HEK293 (cell line): Measurements from ENCODE around the gene ZACN.

Experiments used
- BCL11A ChIP-seq: fragments of 450-650 bp; formaldehyde crosslinking; IDR thresholded peaks from 2 replicates; pipeline ENCODE4 v1.5.1; 2016; ENCODE audit warnings: low read depth, missing biosample characterization, missing genetic modification characterization
- EGR2 ChIP-seq: fragments of 450-650 bp; formaldehyde crosslinking; IDR thresholded peaks from 2 replicates; pipeline ENCODE4 v1.5.1; 2016; ENCODE audit warnings: low read depth, missing biosample characterization, missing genetic modification characterization
- ELK4 ChIP-seq: IDR thresholded peaks from 2 replicates; pipeline ENCODE4 v1.6.1; 2011; ENCODE audit warnings: mild to moderate bottlenecking, low read depth, low read length, borderline replicate concordance
- GLI4 ChIP-seq: fragments of 450-650 bp; formaldehyde crosslinking; IDR thresholded peaks from 2 replicates; pipeline ENCODE4 v1.5.1; 2016; ENCODE audit warnings: missing biosample characterization, missing genetic modification characterization
- HOXD13 ChIP-seq: sonication (generic); formaldehyde crosslinking; IDR thresholded peaks from 2 replicates; pipeline ENCODE4 v1.8.0; 2022; ENCODE audit warnings: missing genetic modification reagents, borderline replicate concordance
- OVOL3 ChIP-seq: fragments of 450-650 bp; formaldehyde crosslinking; IDR thresholded peaks from 2 replicates; pipeline ENCODE4 v1.5.1; 2016; ENCODE audit warnings: missing biosample characterization, missing genetic modification characterization
- SP2 ChIP-seq: fragments of 450-650 bp; formaldehyde crosslinking; IDR thresholded peaks from 2 replicates; pipeline ENCODE4 v1.5.1; 2016; ENCODE audit warnings: missing biosample characterization, missing genetic modification characterization
- ZBTB20 ChIP-seq: fragments of 450-650 bp; formaldehyde crosslinking; IDR thresholded peaks from 2 replicates; pipeline ENCODE4 v1.5.1; 2016; ENCODE audit warnings: missing biosample characterization, missing genetic modification characterization
- ZFP69B ChIP-seq: fragments of 450-650 bp; formaldehyde crosslinking; IDR thresholded peaks from 2 replicates; pipeline ENCODE4 v1.5.1; 2016; ENCODE audit warnings: missing biosample characterization, missing genetic modification characterization
- ZNF174 ChIP-seq: fragments of 450-650 bp; formaldehyde crosslinking; IDR thresholded peaks from 2 replicates; pipeline ENCODE4 v1.5.0; 2017; ENCODE audit warnings: missing biosample characterization, mild to moderate bottlenecking, missing genetic modification characterization
- ZNF214 ChIP-seq: fragments of 450-650 bp; formaldehyde crosslinking; IDR thresholded peaks from 2 replicates; pipeline ENCODE4 v1.5.1; 2017; ENCODE audit warnings: missing biosample characterization, mild to moderate bottlenecking, missing genetic modification characterization, borderline replicate concordance
- ZNF239 ChIP-seq: fragments of 450-650 bp; formaldehyde crosslinking; IDR thresholded peaks from 2 replicates; pipeline ENCODE4 v1.5.1; 2016; ENCODE audit warnings: missing biosample characterization, missing genetic modification characterization
- ZNF274 ChIP-seq, 2 experiments: fragments of 200-500 bp in 1 of 2; fragments of 450-650 bp in 1 of 2; sonication (Bioruptor generic) in 1 of 2; formaldehyde crosslinking in 1 of 2; IDR thresholded peaks; 2 replicates each; pipeline versions ENCODE4 v1.5.1 to v1.6.1; 2014 to 2016; ENCODE audit warnings: borderline replicate concordance in 1 of 2, inconsistent platforms in 1 of 2, low read length in 1 of 2, missing biosample characterization in 1 of 2, missing genetic modification characterization in 1 of 2
- ZNF311 ChIP-seq: fragments of 450-650 bp; formaldehyde crosslinking; IDR thresholded peaks from 2 replicates; pipeline ENCODE4 v1.5.1; 2017; ENCODE audit warnings: missing biosample characterization, missing genetic modification characterization, borderline replicate concordance
- ZNF354C ChIP-seq: fragments of 450-650 bp; formaldehyde crosslinking; IDR thresholded peaks from 2 replicates; pipeline ENCODE4 v1.5.1; 2016; ENCODE audit warnings: missing biosample characterization, missing genetic modification characterization, low read depth, borderline replicate concordance
- ZNF362 ChIP-seq: fragments of 450-650 bp; formaldehyde crosslinking; IDR thresholded peaks from 2 replicates; pipeline ENCODE4 v1.5.1; 2016; ENCODE audit warnings: missing biosample characterization, missing genetic modification characterization
- ZNF391 ChIP-seq: fragments of 450-650 bp; formaldehyde crosslinking; IDR thresholded peaks from 2 replicates; pipeline ENCODE4 v1.5.1; 2016; ENCODE audit warnings: low read depth, missing biosample characterization, missing genetic modification characterization, borderline replicate concordance
- ZNF433 ChIP-seq: fragments of 450-650 bp; formaldehyde crosslinking; IDR thresholded peaks from 2 replicates; pipeline ENCODE4 v1.5.1; 2016; ENCODE audit warnings: missing biosample characterization, missing genetic modification characterization, low read depth
- ZNF488 ChIP-seq: fragments of 450-650 bp; formaldehyde crosslinking; IDR thresholded peaks from 2 replicates; pipeline ENCODE4 v1.5.1; 2016; ENCODE audit warnings: missing biosample characterization, missing genetic modification characterization
- ZNF585B ChIP-seq: fragments of 450-650 bp; formaldehyde crosslinking; IDR thresholded peaks from 2 replicates; pipeline ENCODE4 v1.5.1; 2016; ENCODE audit warnings: missing biosample characterization, missing genetic modification characterization
- ZNF600 ChIP-seq: fragments of 450-650 bp; formaldehyde crosslinking; IDR thresholded peaks from 2 replicates; pipeline ENCODE4 v1.5.1; 2016; ENCODE audit warnings: missing biosample characterization, missing genetic modification characterization
- ZNF660 ChIP-seq: fragments of 450-650 bp; IDR thresholded peaks from 2 replicates; pipeline ENCODE4 v1.5.1; 2018; ENCODE audit warnings: missing biosample characterization, mild to moderate bottlenecking, missing genetic modification characterization
- TF ChIP-seq, protein P1 (sequence below): fragments of 450-650 bp; formaldehyde crosslinking; IDR thresholded peaks from 2 replicates; pipeline ENCODE4 v1.5.1; 2016; ENCODE audit warnings: missing biosample characterization, missing genetic modification characterization
- TF ChIP-seq, protein P2 (sequence below): fragments of 450-650 bp; IDR thresholded peaks from 2 replicates; pipeline ENCODE4 v1.5.1; 2018; ENCODE audit warnings: missing biosample characterization, missing genetic modification characterization
- TF ChIP-seq, protein P3 (sequence below): fragments of 450-650 bp; formaldehyde crosslinking; conservative IDR thresholded peaks from 2 replicates; pipeline ENCODE4 v1.5.1; 2016; ENCODE audit warnings: low read depth, missing biosample characterization, missing genetic modification characterization

The ZACN gene

GRCh38 chr17:76072148-76072858 lies 6.7 kb upstream of the ZACN start, which contains the start of gene SRP68 (continued):
- TF ChIP-seq ZFP69B (tag by site-specific recombination), result peak; percentile 36; the same call in 1 of the 2 replicates
- peak; percentile 99 for TF ChIP-seq ZNF600 (tag by site-specific recombination)
- TF ChIP-seq ELK4, result no peak
- peak; percentile 89 for TF ChIP-seq SP2 (tag by site-specific recombination)
- no peak for TF ChIP-seq ZNF239 (tag by site-specific recombination)
- TF ChIP-seq HOXD13 (CRISPR knock-in tag), result no peak
- no peak for TF ChIP-seq ZNF214
- TF ChIP-seq ZBTB20 (tag by site-specific recombination), result peak; percentile 40; the same call in 1 of the 2 replicates
- no peak for TF ChIP-seq OVOL3 (tag by site-specific recombination)
- TF ChIP-seq EGR2 (tag by site-specific recombination), result peak; percentile 32; the same call in 1 of the 2 replicates
- TF ChIP-seq ZNF433 (tag by site-specific recombination), result no peak
- TF ChIP-seq, protein P1, sequence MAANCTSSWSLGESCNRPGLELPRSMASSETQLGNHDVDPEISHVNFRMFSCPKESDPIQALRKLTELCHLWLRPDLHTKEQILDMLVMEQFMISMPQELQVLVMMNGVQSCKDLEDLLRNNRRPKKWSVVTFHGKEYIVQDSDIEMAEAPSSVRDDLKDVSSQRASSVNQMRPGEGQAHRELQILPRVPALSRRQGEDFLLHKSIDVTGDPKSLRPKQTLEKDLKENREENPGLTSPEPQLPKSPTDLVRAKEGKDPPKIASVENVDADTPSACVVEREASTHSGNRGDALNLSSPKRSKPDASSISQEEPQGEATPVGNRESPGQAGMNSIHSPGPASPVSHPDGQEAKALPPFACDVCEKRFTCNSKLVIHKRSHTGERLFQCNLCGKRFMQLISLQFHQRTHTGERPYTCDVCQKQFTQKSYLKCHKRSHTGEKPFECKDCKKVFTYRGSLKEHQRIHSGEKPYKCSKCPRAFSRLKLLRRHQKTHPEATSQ (tag by site-specific recombination), result peak; percentile 39; the same call in 1 of the 2 replicates
- no peak for TF ChIP-seq ZNF274 (IDR thresholded peaks at IDR 0.05; ENCODE audit: low read length)
- TF ChIP-seq ZNF274 (tag by site-specific recombination; IDR thresholded peaks at IDR 0.05; ENCODE audit: borderline replicate concordance), result no peak
- TF ChIP-seq ZNF354C (tag by site-specific recombination), result no peak
- no peak for TF ChIP-seq ZNF488 (tag by site-specific recombination)
- TF ChIP-seq ZNF174 (tag by site-specific recombination), result no peak
- TF ChIP-seq, protein P2, sequence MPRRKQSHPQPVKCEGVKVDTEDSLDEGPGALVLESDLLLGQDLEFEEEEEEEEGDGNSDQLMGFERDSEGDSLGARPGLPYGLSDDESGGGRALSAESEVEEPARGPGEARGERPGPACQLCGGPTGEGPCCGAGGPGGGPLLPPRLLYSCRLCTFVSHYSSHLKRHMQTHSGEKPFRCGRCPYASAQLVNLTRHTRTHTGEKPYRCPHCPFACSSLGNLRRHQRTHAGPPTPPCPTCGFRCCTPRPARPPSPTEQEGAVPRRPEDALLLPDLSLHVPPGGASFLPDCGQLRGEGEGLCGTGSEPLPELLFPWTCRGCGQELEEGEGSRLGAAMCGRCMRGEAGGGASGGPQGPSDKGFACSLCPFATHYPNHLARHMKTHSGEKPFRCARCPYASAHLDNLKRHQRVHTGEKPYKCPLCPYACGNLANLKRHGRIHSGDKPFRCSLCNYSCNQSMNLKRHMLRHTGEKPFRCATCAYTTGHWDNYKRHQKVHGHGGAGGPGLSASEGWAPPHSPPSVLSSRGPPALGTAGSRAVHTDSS (tag by site-specific recombination), result no peak
- TF ChIP-seq, protein P3, sequence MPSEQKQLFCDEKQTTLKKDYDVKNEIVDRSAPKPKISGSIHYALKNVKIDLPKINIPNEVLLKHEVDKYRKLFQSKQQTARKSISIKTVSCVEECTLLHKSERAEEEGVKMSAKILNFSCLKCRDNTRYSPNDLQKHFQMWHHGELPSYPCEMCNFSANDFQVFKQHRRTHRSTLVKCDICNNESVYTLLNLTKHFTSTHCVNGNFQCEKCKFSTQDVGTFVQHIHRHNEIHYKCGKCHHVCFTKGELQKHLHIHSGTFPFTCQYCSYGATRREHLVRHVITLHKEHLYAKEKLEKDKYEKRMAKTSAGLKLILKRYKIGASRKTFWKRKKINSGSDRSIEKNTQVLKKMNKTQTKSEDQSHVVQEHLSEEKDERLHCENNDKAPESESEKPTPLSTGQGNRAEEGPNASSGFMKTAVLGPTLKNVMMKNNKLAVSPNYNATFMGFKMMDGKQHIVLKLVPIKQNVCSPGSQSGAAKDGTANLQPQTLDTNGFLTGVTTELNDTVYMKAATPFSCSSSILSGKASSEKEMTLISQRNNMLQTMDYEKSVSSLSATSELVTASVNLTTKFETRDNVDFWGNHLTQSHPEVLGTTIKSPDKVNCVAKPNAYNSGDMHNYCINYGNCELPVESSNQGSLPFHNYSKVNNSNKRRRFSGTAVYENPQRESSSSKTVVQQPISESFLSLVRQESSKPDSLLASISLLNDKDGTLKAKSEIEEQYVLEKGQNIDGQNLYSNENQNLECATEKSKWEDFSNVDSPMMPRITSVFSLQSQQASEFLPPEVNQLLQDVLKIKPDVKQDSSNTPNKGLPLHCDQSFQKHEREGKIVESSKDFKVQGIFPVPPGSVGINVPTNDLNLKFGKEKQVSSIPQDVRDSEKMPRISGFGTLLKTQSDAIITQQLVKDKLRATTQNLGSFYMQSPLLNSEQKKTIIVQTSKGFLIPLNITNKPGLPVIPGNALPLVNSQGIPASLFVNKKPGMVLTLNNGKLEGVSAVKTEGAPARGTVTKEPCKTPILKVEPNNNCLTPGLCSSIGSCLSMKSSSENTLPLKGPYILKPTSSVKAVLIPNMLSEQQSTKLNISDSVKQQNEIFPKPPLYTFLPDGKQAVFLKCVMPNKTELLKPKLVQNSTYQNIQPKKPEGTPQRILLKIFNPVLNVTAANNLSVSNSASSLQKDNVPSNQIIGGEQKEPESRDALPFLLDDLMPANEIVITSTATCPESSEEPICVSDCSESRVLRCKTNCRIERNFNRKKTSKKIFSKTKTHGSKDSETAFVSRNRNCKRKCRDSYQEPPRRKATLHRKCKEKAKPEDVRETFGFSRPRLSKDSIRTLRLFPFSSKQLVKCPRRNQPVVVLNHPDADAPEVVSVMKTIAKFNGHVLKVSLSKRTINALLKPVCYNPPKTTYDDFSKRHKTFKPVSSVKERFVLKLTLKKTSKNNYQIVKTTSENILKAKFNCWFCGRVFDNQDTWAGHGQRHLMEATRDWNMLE, result no peak
- no peak for TF ChIP-seq ZNF362 (tag by site-specific recombination)
- peak; percentile 79 for TF ChIP-seq ZNF391 (tag by site-specific recombination)
- no peak for TF ChIP-seq GLI4 (tag by site-specific recombination)
- peak; percentile 83 for TF ChIP-seq ZNF660 (tag by site-specific recombination)
- no peak for TF ChIP-seq ZNF585B (tag by site-specific recombination)
- no peak for TF ChIP-seq ZNF311 (tag by site-specific recombination)
- TF ChIP-seq BCL11A (tag by site-specific recombination), result no peak
